ENCODE measurements around the gene TDRD15.
A peak's percentile ranks its signal among the peaks of the same experiment; 100 is the strongest.
"Not testable (repeated sequence)": the region's sequence is repeated elsewhere in the genome, so short reads cannot be mapped to it uniquely, and the experiment has no call there.

TDRD15 gene

DNA sequence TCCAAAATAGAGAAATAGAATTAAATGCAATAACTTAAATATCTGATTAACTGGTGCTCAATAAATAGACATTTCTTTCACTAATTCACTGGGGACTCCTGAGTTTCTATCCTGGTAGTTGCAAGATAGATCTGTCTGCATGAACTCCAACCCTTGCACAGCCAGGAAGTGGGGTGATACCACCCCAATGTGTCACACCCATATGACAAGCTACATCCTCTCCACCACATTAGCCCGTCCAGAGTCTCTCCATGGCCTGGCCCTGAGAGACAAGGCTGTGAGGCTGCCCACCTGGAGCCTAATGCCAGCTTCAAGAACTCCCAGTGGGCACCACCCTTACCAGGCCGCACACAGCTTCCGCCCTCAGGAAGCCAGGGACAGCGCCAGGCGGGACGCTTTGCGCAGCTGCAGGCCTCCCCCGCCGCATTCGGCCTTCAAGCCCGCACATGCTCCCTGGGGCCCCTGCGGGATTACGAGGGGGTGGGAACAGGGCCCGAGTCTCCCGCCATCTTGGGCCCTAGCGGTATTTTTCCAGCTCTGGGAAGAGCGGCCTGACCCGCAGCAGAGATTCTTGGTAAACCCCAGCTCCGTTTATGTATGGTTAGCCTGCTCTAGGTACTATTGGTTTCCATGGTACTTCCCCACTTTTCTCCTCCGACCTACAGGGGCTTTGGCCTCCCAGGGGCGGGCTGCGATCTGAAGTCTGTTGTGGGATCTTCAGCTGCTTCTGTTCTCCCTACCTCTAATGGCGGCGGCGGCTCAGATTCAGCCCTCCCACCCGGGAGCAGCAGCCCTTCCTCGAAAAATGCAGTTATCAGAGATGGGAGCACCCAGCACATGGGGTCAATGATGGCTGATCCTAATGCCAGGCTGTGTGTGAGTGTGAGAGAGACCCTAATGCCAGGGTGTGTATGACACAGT, at the start of gene TDRD15:
Gene TDRD15 (plus strand): TSS at position 496 of the 921 bp plus-strand sequence. CDS start 13,500 bp downstream, outside the sequence.
- no peak for DNase-seq

DNA sequence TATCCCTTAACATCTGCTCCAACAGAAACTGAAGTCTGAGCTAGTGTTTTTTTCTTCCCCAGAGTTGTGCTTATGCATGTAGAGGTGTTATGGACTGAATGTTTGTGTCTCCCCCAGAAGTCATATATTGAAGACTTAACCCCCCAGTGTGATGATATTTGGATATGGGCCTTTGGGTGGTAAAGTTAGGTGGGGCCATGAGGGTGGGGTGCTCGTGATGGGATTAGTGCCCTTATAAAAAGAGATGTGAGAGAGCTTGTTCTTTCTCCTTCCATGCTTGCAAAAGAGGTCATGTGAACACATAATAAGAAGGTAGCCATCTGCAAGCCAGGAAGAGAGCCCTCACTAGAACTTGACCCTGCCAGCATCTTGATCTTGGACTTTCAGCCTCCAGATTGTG, 45.5 kb upstream of the TDRD15 start:
- DNase-seq, result no peak

DNA sequence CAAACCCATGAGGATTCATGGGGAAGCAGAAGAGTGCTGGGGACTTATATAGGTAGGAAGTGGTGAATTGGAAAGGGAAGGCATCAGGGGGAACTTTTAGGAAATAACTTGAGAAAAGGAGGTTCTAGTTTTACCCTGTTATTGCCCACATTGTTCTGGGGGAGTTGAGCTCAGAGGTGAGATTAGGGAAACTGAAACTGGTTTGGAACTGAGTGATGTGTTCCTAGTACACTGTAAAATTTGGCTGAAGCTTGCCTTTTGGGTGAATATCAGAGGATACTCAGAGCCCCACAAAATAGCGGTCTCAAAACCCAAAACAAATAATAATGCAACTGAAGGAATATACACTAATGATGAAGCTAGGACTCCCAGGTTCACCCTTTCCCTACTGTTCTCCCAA, 40.3 kb upstream of the TDRD15 start:
- no peak for DNase-seq

DNA sequence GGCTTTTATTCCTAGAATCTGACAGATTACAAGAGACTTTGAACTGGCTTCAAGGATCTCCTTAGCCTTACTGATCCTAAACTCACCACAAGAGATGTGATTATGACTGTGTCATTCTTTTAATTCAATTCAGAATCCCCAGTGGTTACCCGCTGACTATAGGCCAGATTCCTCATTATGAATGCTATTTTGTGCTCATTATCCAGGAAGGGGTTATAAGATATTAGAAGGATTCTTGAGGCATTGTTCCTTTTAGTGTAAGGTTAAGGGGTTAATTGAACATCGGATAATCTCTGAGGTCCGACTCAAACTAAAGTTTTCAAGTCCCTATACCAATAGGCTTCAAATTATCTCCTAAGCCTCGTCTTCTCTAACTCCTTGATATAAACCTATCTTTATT, 39.4 kb upstream of the TDRD15 start:
- DNase-seq, result no peak

DNA sequence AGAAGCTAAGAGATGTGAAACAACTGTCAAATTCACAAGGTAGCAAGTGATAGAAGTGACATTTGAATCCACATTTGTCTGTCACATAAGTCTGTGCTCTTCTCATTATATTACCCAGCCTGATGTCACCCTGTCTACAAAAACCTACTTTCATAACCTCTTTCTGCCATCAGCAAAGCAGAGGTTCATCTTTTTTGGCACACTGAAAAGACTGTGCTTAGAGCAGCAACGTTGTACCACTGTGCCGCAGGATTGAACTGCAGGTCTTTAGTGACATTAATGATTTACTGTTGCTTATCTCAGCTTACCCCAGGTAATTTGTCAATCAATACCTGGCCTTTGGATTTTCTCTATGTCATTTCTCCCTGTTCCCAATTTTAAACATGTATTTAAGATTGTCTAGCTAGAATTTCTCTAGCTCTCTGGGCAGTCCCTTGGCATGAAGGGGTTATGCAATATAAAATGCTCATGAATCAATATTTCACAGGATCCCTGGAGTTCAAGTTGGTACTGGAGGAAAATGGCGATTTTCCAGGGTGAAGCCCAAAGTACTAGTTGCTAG, 31.4 kb upstream of the TDRD15 start:
- DNase-seq, result no peak

DNA sequence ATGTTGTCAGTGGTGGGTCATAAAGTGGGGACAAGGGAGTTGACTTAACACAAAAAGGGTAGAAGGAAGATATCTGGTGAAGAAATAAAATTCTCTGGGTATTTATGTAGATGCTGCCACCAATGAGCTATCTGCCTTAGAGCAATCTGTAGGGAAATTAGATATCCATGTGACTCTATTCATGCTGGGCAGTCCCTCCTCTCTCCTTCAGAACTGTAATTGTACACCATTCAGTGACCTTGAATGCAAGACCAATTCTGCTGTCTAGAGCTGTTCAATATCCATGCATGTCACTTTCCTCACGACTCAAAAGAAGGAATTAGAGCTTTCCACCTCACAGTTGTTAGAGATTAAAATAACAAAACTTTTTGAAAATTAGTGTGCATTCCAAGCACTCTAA, 28.6 kb upstream of the TDRD15 start:
- no peak for DNase-seq

DNA sequence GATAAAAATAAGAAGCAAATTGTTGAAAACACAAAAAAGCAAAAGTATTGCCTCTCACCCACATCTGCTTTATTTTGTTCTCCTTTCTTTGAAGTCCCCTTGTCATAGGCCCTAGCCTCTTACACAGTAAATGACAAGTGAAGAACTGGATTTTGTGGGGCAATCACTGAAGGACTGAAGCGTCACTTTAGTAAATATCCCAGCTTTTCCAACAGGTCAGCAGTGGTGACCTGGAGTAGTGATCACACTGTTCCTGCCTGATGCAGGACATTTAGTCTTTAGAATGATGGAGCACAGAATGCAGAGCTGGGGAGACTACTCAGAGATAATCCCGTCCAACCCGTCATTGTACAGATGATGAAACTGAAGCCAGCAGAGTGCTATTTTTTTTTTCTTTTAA, 28.1 kb upstream of the TDRD15 start:
- DNase-seq, result no peak

DNA sequence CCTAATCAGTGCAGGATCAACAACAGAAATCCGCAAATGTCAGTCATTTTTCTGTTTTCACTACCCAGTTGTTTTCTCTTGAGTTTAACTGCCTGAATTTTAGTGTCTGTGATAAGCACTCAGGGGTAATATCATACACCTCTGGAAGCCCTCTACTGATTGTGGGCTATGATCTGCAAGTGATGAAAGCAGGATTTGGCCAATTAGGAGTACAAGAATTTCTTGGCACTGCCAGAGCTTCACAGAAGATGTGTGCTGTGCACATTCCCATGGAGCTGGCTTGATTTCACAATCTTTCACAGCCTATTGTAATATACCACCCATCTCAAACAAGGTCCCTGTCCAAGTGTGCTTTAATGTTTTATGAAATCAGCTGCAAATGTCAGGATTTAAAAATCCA, 27.3 kb upstream of the TDRD15 start:
- no peak for DNase-seq

DNA sequence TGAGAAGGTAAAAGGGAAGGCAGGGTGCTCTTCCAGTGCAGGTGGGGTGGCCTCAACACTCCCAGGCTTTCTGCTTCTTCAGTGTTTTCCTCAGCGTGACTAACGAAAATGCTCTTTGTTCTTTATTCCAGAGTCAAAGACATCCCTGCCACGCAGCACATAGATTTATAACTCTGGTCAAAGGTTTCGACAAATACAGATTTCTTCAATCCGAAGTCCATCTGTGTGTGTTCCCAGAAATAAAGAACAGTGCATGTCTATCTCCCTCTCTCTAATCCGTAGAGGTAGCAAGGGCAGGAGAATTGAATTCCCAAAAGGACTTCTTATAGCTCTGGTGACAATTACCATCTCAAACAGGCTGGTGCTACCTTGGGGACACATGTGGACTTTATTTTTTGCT, 26.4 kb upstream of the TDRD15 start:
- DNase-seq, result no peak

DNA sequence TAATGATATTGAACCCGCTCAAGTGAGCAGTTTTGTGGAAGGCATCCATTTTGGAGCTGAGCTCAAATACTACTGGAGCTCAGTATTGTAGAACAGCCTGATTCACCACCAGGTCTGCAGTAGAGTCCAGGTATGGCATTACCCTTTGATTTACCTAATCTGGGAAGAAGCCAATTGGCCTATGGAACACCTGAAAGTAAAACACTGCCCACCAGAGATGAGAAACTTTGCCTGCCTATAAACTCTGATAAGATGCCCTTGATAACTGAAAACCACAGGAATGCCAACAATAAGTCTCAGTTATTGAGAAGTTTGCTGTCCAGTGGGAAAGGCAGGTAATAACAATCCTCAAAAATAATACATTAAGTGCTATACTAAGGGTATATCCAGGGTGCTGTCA, 25.5 kb upstream of the TDRD15 start:
- DNase-seq, result no peak

DNA sequence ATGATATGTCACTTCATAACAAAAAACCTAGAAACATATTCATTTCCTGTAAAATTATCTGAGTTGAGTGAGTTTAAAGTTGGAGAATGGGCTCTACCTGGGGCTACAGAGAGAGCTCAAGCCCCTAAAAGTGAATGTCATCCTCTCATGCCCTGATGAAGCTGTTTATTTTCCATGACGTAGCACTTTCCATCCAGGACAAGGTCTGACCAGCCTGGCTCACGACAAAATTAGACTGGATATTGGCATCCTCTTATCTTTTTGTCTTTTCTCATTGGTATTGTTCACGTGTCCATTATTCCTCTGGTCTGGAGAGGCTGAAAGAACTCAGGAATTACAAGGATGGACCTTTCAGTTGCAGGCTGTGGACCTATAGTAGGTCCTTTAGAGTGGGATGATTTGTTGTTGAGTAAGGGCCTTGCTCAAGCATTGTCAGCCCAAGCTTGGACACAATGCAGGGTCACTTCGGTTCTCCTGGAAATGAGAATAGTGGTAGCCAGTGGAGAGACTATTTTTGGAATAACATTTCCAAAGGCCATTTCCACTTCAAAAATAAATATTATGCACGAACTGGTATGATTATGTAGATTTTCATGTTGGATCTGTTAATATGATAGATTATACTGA, 24.4 kb upstream of the TDRD15 start:
- DNase-seq, result no peak

DNA sequence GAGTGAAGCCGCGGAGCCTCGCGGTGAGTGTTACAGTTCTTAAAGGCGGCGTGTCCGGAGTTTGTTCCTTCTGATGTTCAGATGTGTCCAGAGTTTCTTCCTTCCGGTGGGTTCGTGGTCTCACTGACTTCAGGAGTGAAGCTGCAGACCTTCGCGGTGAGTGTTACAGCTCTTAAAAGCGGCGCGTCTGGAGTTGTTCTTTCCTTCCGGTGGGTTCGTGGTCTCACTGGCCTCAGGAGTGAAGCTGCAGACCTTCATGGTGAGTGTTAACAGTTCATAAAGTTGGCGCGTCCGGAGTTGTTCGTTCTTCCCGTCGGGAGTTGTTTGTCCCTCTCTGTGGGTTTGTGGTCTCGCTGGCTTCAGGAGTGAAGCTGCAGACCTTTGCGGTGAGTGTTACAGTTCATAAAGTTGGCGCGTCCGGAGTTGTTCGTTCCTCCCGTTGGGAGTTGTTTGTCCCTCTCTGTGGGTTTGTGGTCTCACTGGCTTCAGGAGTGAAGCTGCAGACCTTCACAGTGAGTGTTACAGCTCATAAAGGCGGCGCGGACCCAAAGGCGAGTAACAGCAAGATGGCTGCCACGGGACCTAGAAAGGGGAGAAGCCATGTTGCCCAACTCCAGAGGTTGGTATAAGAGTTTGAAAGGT, 22.1 kb upstream of the TDRD15 start:
- not testable (repeated sequence) for DNase-seq

DNA sequence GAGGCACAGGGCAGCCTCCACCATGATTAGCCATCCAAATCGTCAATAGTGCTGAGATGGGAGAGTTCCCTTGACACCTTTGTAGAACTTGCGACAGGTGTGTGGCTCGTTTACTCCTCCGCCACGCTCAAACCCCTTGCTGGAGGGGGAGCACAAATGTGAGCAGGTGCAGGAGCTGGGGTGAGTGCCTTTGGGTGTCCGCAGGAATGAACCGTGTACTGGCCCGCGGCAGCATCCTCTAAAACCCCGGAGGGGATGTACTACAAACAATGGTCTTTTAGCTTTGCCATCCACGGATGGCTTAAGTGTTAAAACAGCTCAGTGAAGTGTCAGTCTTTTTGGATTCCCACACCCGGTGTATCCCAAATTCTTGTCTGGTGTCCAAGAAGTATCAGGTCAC, 21.4 kb upstream of the TDRD15 start:
- DNase-seq, result no peak

DNA sequence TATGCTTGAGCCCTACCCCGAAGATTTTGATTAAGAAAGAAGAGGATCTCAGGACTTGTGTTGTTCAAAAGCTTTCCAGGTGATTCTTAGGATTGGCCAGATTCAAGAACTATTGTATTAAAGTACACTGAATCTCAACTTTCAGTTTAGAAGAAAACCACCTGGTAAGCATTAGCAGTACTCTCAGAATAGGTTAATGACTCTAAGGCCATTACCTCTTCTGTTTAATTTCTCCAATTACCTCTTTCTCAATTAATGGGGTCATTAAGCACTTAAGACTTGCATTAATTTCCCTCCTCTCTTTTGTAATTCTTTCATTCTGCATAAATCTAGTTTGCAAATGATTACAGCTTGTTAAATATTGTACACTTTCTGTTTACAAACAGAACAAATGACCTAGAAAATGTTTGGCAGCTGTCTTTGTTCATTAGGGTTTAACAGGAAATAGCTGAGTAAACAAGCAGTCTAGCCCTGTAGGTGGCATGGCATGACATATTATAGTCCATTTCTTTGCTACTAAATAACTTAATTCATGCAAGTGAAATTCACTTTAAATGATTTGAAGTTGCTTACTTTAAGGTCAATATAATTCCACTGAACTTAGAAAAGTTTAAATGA, 20.4 kb upstream of the TDRD15 start:
- peak; percentile 85 for DNase-seq

DNA sequence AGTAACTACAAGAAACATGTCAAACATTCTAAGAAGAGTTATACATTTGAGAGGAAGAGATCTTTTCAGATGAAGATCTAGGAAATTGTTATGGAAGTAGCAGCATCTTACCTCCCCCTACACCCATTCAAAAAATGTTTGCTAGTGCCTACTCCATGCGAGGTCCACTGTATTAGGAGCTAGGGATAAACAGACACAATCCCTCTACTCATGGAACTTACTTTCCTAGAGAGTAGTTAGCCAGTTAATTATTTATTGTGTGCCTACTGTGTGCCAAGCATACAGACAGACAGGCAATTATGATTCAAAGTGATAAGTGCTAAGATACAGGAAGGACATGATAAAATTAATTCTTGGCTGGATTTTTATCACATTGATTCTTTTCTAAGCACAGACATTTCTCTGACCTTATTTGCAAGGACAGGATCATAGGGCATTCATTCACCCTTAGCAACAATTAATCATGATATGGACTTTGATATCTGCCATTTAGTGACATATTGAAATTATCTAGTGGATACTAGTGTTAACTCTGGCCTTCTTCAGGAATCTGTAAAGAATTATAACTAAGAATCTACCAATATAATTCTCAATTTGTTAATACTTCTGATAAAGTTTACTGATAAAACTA, 19.6 kb upstream of the TDRD15 start:
- DNase-seq, result no peak

DNA sequence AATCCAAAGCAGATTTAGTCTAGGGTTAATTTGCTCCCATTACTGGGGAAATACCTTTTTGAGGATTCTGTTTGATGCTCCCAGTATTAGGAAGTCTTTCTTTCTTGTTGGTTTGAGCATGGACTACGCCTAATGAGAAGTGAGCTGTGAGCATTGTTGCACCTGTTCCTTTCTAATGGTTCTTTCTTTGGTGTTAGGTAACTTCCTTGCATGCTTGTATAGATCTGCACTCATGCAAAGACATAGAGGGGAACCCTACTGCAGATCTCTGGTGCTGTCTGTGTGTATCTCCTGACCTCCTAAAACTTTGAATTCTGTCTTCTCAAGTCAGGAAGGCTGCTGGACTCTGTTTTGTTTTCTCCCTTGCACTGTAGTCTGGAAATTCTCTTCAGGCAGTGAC, 12.8 kb upstream of the TDRD15 start:
- DNase-seq, result no peak

DNA sequence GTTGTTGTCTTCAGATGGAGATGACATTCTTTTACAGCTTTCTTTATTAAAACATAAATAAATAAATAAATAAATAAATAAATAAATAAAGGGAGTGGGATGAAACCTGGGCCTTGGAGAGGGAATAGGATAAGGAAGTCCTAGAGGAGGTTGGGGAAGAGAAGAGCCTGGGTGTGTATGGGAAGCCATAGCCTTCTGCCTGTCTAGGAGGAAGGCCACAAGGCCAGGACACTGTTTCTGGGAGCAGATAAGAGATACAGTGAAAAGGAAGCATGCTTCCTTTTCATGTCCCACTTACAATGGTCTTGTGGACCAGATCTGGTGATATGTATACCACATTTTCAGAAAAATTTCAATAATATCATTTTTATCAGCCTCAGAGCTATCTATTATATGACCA, 6.1 kb upstream of the TDRD15 start:
- DNase-seq, result no peak

DNA sequence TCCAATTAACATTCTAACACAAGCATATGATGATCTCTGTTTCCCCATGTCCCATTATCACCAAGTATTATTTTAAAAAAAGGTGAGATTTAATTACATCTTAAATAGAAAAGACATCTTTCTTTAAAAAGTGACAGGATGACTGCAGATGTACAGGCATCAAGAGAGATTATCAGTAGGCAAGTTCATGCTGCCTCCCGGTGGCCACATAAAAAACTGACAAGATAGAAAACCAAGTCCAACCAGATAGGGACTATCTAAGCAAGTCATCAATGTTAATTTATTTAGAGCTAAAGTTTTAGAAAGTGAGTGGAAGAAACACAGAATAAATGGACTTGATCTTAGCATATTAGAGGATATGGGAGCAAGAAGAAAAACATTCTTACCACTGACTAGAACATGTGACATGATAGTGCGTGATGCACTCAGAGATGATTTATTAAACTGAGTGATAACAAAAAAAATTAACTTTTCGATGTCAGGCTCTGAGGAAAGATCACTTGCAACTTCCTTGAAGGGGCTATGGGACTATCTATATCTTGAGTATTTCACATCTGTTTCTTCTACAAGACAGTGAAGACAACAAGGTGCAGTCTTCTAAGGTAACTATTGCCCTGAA, 5.4 kb upstream of the TDRD15 start:
- DNase-seq, result peak; percentile 11

DNA sequence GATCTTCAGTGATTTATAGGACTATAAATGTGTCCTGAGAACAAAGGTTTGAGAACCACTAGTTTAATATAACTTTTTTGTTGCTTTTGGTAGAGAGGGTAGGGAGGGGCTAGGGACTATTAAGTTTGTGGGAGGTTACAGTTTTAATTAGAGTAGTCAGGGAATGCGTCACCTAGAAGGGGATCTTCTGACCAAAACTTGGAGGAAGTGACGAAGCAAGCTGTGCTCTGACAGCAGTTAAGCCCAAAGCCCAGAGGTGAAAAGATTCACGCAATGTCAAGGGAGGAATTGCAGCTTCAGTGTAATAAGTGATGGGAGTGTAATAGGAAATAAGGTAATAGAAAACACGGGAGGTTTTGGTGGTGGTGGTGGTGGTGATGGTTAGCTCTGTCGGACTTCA, 8.1 kb downstream of the TDRD15 start:
- DNase-seq, result no peak

DNA sequence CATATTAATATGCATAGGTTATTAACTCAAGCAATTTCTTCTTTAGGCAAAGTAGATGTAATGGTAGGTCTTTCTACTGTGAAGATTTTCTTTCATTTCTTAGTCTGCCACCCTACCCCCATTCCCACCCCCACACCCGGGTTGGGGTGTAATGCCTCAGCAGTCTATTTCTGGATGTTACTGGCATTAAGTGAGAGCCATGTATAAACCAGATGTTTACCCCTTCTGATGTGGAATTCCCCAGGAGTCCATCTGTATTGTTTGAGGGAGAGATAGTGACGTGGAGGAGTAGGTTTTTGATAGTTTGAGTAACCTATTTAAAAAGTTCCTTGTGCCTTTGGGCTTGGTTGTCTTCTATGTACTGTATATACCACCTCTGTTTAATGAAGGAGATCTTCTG, 11.8 kb downstream of the TDRD15 start:
- no peak for DNase-seq

DNA sequence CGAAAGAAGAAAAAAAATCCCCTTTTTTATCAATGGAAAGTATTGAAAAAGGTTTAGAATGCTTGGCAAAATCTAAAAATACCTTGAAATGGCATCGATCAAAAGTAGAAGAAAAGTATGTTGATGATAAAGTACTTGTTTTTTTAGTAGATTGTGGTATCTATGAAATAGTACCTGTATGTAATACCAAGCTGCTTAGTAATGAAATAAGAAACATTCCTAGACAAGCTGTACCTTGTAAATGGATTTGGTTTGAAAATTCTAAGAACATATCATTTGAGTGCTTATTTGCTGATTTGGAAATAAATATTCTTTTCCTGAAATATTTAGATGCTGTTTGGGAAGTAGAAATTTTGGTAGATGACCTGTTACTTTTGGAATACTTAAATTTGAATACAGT, 18.4 kb downstream of the TDRD15 start:
- DNase-seq, result no peak

DNA sequence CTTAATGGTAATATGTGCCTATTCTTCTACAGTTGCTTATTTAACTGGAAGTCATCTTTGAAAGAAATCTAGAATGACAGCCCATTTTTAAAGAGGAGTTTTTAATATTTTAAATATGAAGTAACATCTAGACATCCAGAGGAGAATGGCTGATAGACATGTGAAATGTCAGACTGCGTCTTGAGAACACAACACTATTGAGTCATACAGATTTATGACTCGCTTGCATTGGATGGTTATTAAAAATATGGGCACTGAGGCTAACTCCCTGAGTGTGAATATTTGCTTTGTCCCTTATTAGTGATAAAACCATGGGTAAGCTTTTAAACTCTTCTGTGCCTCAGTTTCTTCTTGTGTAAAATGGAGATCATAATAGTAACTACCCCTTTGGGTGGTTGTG, 22.9 kb downstream of the TDRD15 start:
- DNase-seq, result no peak
